GM10266 (cell line): ENCODE measurements around the gene TASOR2.

Experiments
- DNase-seq: peaks from one replicate; pipeline ENCODE4 v3.0.0; 2012; ENCODE audit errors: extremely low spot score
- CTCF ChIP-seq: IDR thresholded peaks from 2 replicates; pipeline ENCODE4 v1.5.1; 2012; ENCODE audit warnings: mild to moderate bottlenecking, low read depth; ENCODE audit not compliant: control insufficient read depth, insufficient read depth; ENCODE audit errors: missing control alignments

The TASOR2 gene

DNA sequence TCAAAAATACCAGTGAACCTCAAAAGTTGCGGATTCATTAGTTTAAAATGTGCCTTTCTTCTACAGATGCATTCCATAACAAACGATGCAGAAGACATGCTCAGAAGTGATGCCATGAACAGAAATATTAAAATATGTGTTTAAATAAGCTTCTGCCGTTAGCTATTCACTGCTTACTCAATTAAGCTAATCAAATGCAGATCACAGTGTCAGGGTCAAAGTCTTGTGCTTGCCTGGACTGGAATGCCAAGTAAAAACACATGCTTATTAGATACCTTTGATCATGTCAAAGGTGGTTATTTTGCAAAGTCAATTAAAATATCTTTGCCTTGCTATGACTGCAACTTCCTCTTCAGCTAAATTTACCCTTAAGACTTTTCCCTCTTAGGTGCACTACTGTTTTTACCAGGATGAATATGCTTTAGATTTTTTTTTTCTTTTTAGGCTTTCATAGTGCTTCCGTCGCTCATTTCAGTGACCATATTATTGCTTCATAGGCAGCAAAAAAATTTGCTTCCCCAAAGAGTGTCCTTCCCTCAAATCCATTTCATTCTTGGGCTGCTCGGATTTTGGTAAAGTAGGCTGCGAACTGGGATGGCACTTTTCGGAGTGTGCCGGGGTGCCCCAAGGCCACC lies 19.1 kb upstream of the TASOR2 start:
- TF ChIP-seq CTCF = no peak
- DNase-seq = no peak

- peak; percentile 74 for DNase-seq
- no peak for TF ChIP-seq CTCF
Measured at GRCh38 chr10:5666008-5666840, 18.4 kb upstream of the TASOR2 start, which contains the start of gene ASB13. ASB13 (minus strand) TSS chr10:5666595; CDS start chr10:5666551, 44 bp downstream.

DNA sequence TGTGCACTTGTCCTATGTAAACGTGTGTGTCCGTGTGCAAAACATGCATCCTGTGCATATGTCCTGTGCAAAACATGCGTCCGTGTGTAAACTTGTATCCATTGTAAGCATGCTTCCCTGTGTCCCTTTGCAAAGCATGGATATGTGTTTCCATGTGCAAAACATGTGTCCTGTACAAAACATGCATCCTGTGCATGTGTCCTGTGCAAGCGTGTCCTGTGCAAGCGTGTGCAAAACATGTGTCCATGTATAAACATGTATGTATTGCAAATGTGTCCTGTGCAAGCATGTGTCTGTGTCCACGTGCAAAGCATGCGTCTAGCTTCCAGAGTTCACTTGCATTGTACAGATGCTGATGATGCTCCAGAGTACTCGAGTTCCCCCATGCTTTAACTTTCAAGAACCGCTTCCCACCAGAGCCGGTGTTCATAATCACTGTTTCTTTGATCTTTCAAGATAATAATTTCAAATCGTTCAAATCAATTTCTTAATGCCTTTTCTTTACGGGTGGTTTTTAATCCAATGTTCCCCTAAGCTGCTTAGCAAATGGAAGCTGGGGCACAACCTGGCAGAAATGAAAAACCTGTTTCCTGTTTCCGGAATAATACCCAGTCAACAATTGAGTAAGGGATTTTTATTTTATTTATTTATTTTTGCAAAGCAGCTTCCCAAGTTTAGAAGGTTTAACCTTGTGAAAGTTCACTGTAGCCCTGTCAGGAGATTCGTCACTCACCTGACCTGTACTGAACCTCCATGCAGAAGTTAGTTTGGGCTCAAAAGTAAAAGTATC lies 17.6 kb upstream of the TASOR2 start:
- no peak for TF ChIP-seq CTCF
- DNase-seq = no peak

DNA sequence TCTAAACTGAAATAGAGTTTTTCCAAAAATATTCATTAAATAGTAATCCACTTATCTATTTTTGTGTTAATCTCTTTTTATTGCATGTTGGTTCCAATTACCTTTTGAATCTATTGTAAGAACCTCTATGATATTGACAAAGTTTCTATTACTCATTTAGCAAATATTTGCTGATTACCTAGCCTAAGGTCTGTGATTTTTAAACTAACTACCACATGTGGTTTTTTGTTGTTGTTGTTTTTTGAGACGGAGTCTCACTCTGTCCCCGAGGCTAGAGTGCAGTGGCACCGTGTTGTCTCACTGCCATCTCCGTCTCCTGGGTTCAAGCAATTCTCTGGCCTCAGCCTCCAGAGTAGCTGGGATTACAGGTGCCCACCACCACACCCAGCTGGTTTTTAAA lies 16.2 kb upstream of the TASOR2 start:
- TF ChIP-seq CTCF = no peak
- no peak for DNase-seq

GRCh38 chr10:5669604-5670003 lies 15.0 kb upstream of the TASOR2 start:
- TF ChIP-seq CTCF = no peak
- no peak for DNase-seq

- TF ChIP-seq CTCF = no peak
- DNase-seq = no peak
Measured at GRCh38 chr10:5670662-5671375, 13.8 kb upstream of the TASOR2 start.
